Natural killer cell treated with Interleukin-12 subunit alpha and Interleukin-12 subunit beta and Interleukin-15 and Interleukin-18, amount 100 ng/mL, for 72 hours (primary cell): Measurements from ENCODE around the gene ZDHHC6. TPM values are rescaled to one million over a fixed set of nuclear protein-coding genes. Genes with fewer than 3 reads are reported as not detected.
"Not testable (repeated sequence)": the region's sequence is repeated elsewhere in the genome, so short reads cannot be mapped to it uniquely, and the experiment has no call there.

ENCODE experiments used
- ATAC-seq, 2 donors: fragments of 150-1000 bp; cut with Tn5 transposase in 1 of 2; sonication (Bioruptor Pico), chemical (Tn5 transposase) in 1 of 2; 2 replicates each; pipeline ENCODE4 v1.10.0; 2021
- DNase-seq: peaks from one replicate; pipeline ENCODE4 v3.0.0; 2022; ENCODE audit warnings: low spot score
- H3K27ac Mint-ChIP-seq, 2 donors: 1 replicate in 1 of 2; 2 replicates in 1 of 2; pipeline ENCODE4 v1.8.0; 2022; ENCODE audit warnings: mixed read lengths in 2 of 2, mild to moderate bottlenecking in 1 of 2, moderate library complexity in 1 of 2
- H3K27me3 Mint-ChIP-seq, 2 donors: 1 replicate in 1 of 2; 2 replicates in 1 of 2; pipeline ENCODE4 v1.8.0; 2022; ENCODE audit warnings: mixed read lengths in 2 of 2
- H3K36me3 Mint-ChIP-seq: one replicate; pipeline ENCODE4 v1.8.0; 2022; ENCODE audit warnings: mixed read lengths
- H3K4me1 Mint-ChIP-seq, 2 donors: 1 replicate in 1 of 2; 2 replicates in 1 of 2; pipeline ENCODE4 v1.8.0; 2022; ENCODE audit warnings: low read depth in 2 of 2, mixed read lengths in 2 of 2, mild to moderate bottlenecking in 1 of 2
- H3K4me3 Mint-ChIP-seq: one replicate; pipeline ENCODE4 v1.8.0; 2022; ENCODE audit warnings: mixed read lengths
- H3K9me3 Mint-ChIP-seq: 2 replicates; pipeline ENCODE4 v1.8.0; 2022; ENCODE audit warnings: mixed read lengths
- total RNA-seq, 2 donors: library from RNA; stranded (reverse); gene quantifications; one replicate each; pipeline ENCODE4 v1.2.3, GENCODE V29; 2022

The ZDHHC6 gene
- total RNA-seq, 2 donors from 2014 or later, result 46.6 to 52.8 TPM

GRCh38 chr10:112429147-112429546 lies 17.6 kb downstream of the ZDHHC6 start:
- no peak for DNase-seq
- H3K27ac Mint-ChIP-seq, result peak overlapping the region; percentile 16 to 58
- peaks cover 5 to 7% of the 10 kb centered on the region in 2 donors for H3K4me1 Mint-ChIP-seq
- H3K4me3 Mint-ChIP-seq, result no peak overlapping the region
- peak in 1 of 2 donors; percentile 33 for ATAC-seq
- H3K9me3 Mint-ChIP-seq, result no peaks in the 10 kb centered on the region
- H3K27me3 Mint-ChIP-seq, result no peaks in the 10 kb centered on the region
- peaks cover 40% of the 10 kb centered on the region for H3K36me3 Mint-ChIP-seq

GRCh38 chr10:112426111-112426510 lies 20.6 kb downstream of the ZDHHC6 start:
- Mint-ChIP-seq H3K4me1 (peaks cover 7 to 9% of the 10 kb centered on the region in 2 donors), H3K27me3 (no peaks in the 10 kb centered on the region), H3K36me3 (peaks cover 41% of the 10 kb centered on the region), H3K27ac (peak overlapping the region in 1 of 2 donors; percentile 3), H3K4me3 (no peak overlapping the region), H3K9me3 (no peaks in the 10 kb centered on the region)
- ATAC-seq, result no peak
- DNase-seq, result no peak

DNA sequence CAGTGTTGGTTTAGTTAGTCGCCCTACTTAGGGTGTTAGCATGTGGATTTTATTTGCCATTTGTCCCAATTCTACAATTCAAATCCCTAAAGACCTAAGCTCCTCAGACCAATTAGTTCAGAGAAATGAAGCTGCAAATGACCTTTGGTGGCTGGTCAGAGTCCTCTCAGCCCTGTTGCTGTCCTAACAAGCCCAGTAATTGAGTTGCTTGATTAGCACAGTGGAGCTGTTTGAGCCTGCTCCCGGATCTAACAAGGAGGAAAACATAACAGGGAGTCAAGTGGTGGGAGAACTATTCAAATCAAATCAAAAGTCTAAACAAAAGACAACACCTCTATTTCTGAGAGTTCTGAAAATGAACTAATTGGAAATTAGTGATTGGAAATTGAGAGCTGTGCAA lies 22.1 kb downstream of the ZDHHC6 start:
- no peak overlapping the region for H3K4me3 Mint-ChIP-seq
- ATAC-seq (no peak), DNase-seq (no peak)
- peaks cover 40% of the 10 kb centered on the region for H3K36me3 Mint-ChIP-seq
- H3K27me3 Mint-ChIP-seq, result no peaks in the 10 kb centered on the region
- no peaks in the 10 kb centered on the region for H3K9me3 Mint-ChIP-seq
- no peak overlapping the region for H3K27ac Mint-ChIP-seq
- peaks cover 7 to 9% of the 10 kb centered on the region in 2 donors for H3K4me1 Mint-ChIP-seq

GRCh38 chr10:112421731-112422130 lies 25.0 kb downstream of the ZDHHC6 start:
- DNase-seq (no peak), ATAC-seq (no peak)
- H3K27ac Mint-ChIP-seq, result peak overlapping the region in 1 of 2 donors; percentile 54
- peaks cover 0 to 4% of the 10 kb centered on the region in 2 donors for H3K4me1 Mint-ChIP-seq
- no peaks in the 10 kb centered on the region for H3K27me3 Mint-ChIP-seq
- no peak overlapping the region for H3K4me3 Mint-ChIP-seq
- H3K36me3 Mint-ChIP-seq, result peaks cover 21% of the 10 kb centered on the region
- no peaks in the 10 kb centered on the region for H3K9me3 Mint-ChIP-seq

- no peak for ATAC-seq
- H3K9me3 Mint-ChIP-seq, result no peaks in the 10 kb centered on the region
- DNase-seq, result no peak
- H3K4me3 Mint-ChIP-seq, result no peak overlapping the region
- H3K27ac Mint-ChIP-seq, result no peak overlapping the region
- peaks cover 0 to 7% of the 10 kb centered on the region in 2 donors for H3K4me1 Mint-ChIP-seq
- peaks cover 30% of the 10 kb centered on the region for H3K36me3 Mint-ChIP-seq
- no peaks in the 10 kb centered on the region for H3K27me3 Mint-ChIP-seq
Measured at GRCh38 chr10:112412696-112413095, 34.0 kb downstream of the ZDHHC6 start.

- H3K27ac Mint-ChIP-seq, result no peak overlapping the region
- H3K4me3 Mint-ChIP-seq, result no peak overlapping the region
- no peaks in the 10 kb centered on the region for H3K27me3 Mint-ChIP-seq
- ATAC-seq (no peak), DNase-seq (no peak)
- no peaks in the 10 kb centered on the region for H3K9me3 Mint-ChIP-seq
- H3K4me1 Mint-ChIP-seq, result peaks cover 0 to 8% of the 10 kb centered on the region in 2 donors
- peaks cover 41% of the 10 kb centered on the region for H3K36me3 Mint-ChIP-seq
Measured at GRCh38 chr10:112409755-112410154, 37.0 kb downstream of the ZDHHC6 start.

GRCh38 chr10:112409299-112409698 lies 37.4 kb downstream of the ZDHHC6 start:
- Mint-ChIP-seq H3K9me3 (no peaks in the 10 kb centered on the region), H3K4me1 (peaks cover 0 to 8% of the 10 kb centered on the region in 2 donors), H3K27ac (no peak overlapping the region), H3K4me3 (no peak overlapping the region), H3K27me3 (no peaks in the 10 kb centered on the region), H3K36me3 (peaks cover 46% of the 10 kb centered on the region)
- DNase-seq (no peak), ATAC-seq (no peak)

DNA sequence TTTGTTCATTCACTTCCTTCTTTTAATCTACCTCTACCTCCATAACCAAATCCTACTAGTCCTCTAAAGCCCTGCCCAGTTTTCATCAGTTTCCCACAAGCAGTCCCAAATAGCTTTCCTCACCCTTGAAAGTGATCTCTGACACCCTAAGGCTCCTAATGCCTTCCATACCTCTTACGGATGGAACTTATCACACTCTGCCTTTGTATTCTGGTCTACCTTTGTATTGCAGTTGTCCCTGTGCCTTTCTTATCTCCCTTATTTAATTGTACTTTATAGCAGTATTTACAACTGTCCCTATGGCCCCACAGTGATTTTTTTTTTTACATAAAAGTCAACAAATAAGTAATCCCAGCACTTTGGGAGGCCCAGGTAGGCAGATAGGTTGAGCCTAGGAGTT lies 39.0 kb downstream of the ZDHHC6 start:
- peaks cover 52% of the 10 kb centered on the region for H3K36me3 Mint-ChIP-seq
- ATAC-seq (no peak), DNase-seq (no peak)
- H3K4me1 Mint-ChIP-seq, result peaks cover 0 to 9% of the 10 kb centered on the region in 2 donors
- no peak overlapping the region for H3K4me3 Mint-ChIP-seq
- H3K27ac Mint-ChIP-seq, result no peak overlapping the region
- no peaks in the 10 kb centered on the region for H3K27me3 Mint-ChIP-seq
- H3K9me3 Mint-ChIP-seq, result no peaks in the 10 kb centered on the region

- not testable (repeated sequence) for H3K9me3 Mint-ChIP-seq, DNase-seq, ATAC-seq, H3K27me3 Mint-ChIP-seq, H3K4me3 Mint-ChIP-seq
- H3K36me3 Mint-ChIP-seq, result peaks cover 58% of the 10 kb centered on the region
- H3K4me1 Mint-ChIP-seq, result peaks cover 3 to 12% of the 10 kb centered on the region in 2 donors
- H3K27ac Mint-ChIP-seq, result peak overlapping the region in 1 of 2 donors; percentile 8
Measured at GRCh38 chr10:112406806-112407205, 39.9 kb downstream of the ZDHHC6 start.

GRCh38 chr10:112404617-112405016 lies 42.1 kb downstream of the ZDHHC6 start:
- H3K27ac Mint-ChIP-seq, result no peak overlapping the region

DNA sequence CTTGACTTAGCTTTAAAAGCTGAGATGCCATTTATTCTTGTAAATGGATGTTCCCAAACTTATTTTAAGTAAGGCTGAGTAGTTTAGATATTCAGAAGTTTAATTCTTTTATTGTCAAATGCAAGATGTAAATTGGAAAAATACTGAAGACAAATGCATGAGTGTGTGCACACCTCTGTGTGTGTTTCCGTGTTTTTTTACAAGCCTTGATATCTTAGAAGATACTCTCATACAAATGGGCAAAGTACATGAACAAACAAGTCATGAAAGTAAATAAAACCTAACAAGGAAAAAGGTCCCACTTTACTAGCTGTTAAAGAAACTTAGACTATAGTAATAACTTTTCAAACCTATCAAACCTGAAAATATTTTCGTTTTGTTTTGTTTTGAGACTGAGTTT lies 43.8 kb downstream of the ZDHHC6 start:
- Mint-ChIP-seq H3K9me3 (no peaks in the 10 kb centered on the region), H3K4me1 (peaks cover 5 to 14% of the 10 kb centered on the region in 2 donors), H3K27ac (peak overlapping the region in 1 of 2 donors; percentile 0), H3K4me3 (no peak overlapping the region), H3K36me3 (peaks cover 58% of the 10 kb centered on the region), H3K27me3 (no peaks in the 10 kb centered on the region)
- DNase-seq (no peak), ATAC-seq (no peak)

More at GRCh38 chr10:112404617-112405016, 42.1 kb downstream of the ZDHHC6 start:
- peaks cover 63% of the 10 kb centered on the region for H3K36me3 Mint-ChIP-seq
- no peak overlapping the region for H3K4me3 Mint-ChIP-seq
- H3K9me3 Mint-ChIP-seq, result no peaks in the 10 kb centered on the region
- ATAC-seq (no peak), DNase-seq (no peak)
- H3K4me1 Mint-ChIP-seq, result peaks cover 5 to 14% of the 10 kb centered on the region in 2 donors
- no peaks in the 10 kb centered on the region for H3K27me3 Mint-ChIP-seq

DNA sequence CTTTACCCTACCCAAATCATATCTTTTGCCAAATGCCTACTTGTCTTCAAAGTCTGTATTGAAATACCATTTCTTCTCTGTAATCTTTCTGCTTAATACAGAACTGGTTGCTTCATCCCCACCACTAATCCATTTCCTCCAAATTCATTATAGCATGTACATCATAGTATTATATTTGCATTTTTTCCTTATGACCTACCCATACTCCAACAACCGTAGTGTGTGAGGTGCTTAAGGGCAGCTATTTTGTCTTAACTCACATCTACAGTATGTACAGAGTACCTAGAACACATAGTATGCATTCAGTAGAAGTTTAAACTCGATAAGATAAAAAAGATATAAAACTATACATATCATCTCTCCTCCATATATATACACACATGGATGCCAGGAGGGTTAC lies 49.1 kb downstream of the ZDHHC6 start:
- Mint-ChIP-seq H3K9me3 (no peaks in the 10 kb centered on the region), H3K27me3 (no peaks in the 10 kb centered on the region), H3K4me1 (peaks cover 4 to 20% of the 10 kb centered on the region in 2 donors), H3K4me3 (no peak overlapping the region), H3K27ac (no peak overlapping the region), H3K36me3 (peaks cover 20% of the 10 kb centered on the region)
- ATAC-seq (no peak), DNase-seq (no peak)

- H3K9me3 Mint-ChIP-seq, result no peaks in the 10 kb centered on the region
- no peaks in the 10 kb centered on the region for H3K27me3 Mint-ChIP-seq
- H3K4me1 Mint-ChIP-seq, result peaks cover 7 to 23% of the 10 kb centered on the region in 2 donors
- ATAC-seq (no peak), DNase-seq (no peak)
- no peak overlapping the region for H3K4me3 Mint-ChIP-seq
- H3K27ac Mint-ChIP-seq, result no peak overlapping the region
- peaks cover 11% of the 10 kb centered on the region for H3K36me3 Mint-ChIP-seq
Measured at GRCh38 chr10:112395809-112396530, 50.7 kb downstream of the ZDHHC6 start.

GRCh38 chr10:112394475-112394875 lies 52.2 kb downstream of the ZDHHC6 start:
- no peak for DNase-seq
- no peak for ATAC-seq
- H3K27me3 Mint-ChIP-seq, result no peaks in the 10 kb centered on the region
- H3K4me1 Mint-ChIP-seq, result peaks cover 16 to 35% of the 10 kb centered on the region in 2 donors
- H3K9me3 Mint-ChIP-seq, result no peaks in the 10 kb centered on the region
- H3K36me3 Mint-ChIP-seq, result peaks cover 12% of the 10 kb centered on the region
- H3K27ac Mint-ChIP-seq, result no peak overlapping the region
- no peak overlapping the region for H3K4me3 Mint-ChIP-seq
